ENCODE results near the gene FBXW11.

Gene FBXW11

DNA sequence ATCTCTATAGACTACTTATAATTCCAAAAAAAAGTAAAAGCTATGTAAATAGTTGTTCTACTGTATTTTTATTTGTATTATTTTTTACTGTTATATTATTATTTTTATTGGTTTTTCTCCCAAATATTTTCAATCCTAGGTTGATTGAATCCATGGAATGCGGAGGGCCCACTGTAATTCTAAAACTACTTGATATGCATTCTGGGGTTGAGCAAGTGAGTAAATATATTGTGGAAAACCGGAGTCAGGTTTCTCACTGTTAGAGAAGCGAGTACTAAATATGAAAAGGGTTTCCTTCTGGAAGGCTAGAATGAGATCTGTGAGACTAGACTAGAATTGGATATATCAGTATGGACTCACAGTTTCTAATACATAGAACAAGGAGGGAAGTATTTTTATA lies 66.5 kb downstream of the FBXW11 start:
- Histone ChIP-seq H3K4me3 (replicated peaks; ENCODE audit: low read depth, low read length) (no peak overlapping the region), H3K36me3 (ENCODE audit: control insufficient read depth, insufficient read depth, low read length) (no peaks in the 10 kb centered on the region), H3K27me3 (replicated peaks; ENCODE audit: control insufficient read depth, insufficient read depth, low read length) (no peaks in the 10 kb centered on the region)
- TF ChIP-seq CTCF (IDR thresholded peaks at IDR 0.05; ENCODE audit: insufficient read depth, low read length, poor library complexity, severe bottlenecking) = no peak
- DNase-seq (ENCODE audit: extremely low read depth, insufficient read length) = no peak

DNA sequence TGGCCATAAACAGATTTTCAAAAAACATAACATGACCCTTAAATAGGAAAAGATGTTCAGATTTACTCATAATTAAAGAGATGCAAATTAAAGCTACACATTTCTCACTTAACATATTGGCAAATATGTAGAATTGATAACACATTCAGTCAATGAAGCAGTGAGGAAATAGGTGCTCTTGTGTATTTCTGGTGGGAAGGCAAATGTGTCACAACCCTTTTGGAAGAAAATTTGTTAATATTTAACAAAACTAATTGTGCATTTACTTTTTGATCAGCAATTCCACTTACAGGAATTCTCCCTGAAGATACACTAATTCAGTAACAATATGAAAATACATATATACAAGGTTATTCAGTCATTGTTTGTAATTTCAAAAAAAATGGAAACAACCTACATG lies 68.1 kb downstream of the FBXW11 start:
- DNase-seq (ENCODE audit: extremely low read depth, insufficient read length) = no peak
- Histone ChIP-seq H3K36me3 (ENCODE audit: control insufficient read depth, insufficient read depth, low read length) (no peaks in the 10 kb centered on the region), H3K4me3 (replicated peaks; ENCODE audit: low read depth, low read length) (no peak overlapping the region), H3K27me3 (replicated peaks; ENCODE audit: control insufficient read depth, insufficient read depth, low read length) (no peaks in the 10 kb centered on the region)
- no peak for TF ChIP-seq CTCF (IDR thresholded peaks at IDR 0.05; ENCODE audit: insufficient read depth, low read length, poor library complexity, severe bottlenecking)

DNA sequence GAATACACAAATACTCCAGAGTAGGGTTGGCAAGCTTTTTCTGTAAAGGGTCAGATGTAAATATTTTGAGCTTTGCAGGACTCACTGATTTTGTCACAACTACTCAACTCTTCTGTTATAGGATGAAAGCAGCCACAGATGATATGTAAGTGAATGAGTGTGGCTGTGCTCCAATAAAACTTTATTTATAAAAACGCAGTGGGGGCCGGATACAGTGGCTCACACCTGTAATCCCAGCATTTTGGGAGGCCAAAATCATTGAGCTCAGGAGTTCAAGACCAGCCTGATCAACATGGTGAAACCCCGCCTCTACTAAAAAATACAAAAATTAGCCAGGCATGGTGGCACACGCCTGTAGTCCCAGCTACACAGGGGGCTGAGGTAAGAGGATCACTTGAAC lies 69.1 kb downstream of the FBXW11 start:
- DNase-seq (ENCODE audit: extremely low read depth, insufficient read length) = no peak
- TF ChIP-seq CTCF (IDR thresholded peaks at IDR 0.05; ENCODE audit: insufficient read depth, low read length, poor library complexity, severe bottlenecking) = no peak
- Histone ChIP-seq H3K36me3 (ENCODE audit: control insufficient read depth, insufficient read depth, low read length) (no peaks in the 10 kb centered on the region), H3K27me3 (replicated peaks; ENCODE audit: control insufficient read depth, insufficient read depth, low read length) (no peaks in the 10 kb centered on the region), H3K4me3 (replicated peaks; ENCODE audit: low read depth, low read length) (no peak overlapping the region)

DNA sequence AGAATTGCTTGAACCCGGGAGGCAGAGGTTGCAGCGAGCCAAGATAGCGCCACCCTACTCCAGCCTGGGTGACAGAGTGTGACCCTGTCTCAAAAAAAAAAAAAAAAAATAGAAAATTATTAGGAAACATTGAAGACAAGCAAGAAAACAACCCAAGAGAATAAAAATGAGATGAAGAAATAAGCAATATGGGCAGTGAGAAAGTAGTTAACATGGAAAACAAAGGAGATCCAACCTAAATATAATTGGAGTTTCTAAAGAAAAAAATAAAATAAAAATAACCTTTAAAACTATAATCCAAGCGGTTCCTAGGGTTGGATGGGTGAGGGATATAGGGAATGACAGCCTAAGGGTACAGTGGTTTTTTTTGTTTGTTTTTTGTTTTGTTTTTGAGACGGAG lies 71.9 kb downstream of the FBXW11 start:
- H3K4me3 ChIP-seq (replicated peaks; ENCODE audit: low read depth, low read length) = no peak overlapping the region
- TF ChIP-seq CTCF (IDR thresholded peaks at IDR 0.05; ENCODE audit: insufficient read depth, low read length, poor library complexity, severe bottlenecking) = no peak

DNA sequence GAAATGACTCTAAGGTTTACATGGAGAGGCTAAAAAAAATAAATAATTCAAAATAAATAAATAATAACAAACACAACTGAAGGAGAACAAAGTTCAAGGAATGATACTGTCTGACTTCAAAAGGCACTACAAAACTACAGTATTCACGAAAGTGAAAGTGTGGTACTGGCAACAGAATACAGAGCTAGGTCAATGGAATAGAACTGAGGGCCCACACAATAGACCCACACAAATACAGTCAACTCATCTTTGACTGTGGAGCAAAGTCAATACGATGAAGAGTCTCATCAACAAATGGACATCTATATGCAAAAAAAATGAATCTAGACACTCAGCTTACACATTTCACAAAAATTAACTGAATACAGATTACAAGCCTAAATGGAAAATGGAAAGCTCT lies 75.3 kb downstream of the FBXW11 start:
- Histone ChIP-seq H3K36me3 (ENCODE audit: control insufficient read depth, insufficient read depth, low read length) (no peaks in the 10 kb centered on the region), H3K27me3 (replicated peaks; ENCODE audit: control insufficient read depth, insufficient read depth, low read length) (no peaks in the 10 kb centered on the region), H3K4me3 (replicated peaks; ENCODE audit: low read depth, low read length) (no peak overlapping the region)
- no peak for DNase-seq (ENCODE audit: extremely low read depth, insufficient read length)
- no peak for TF ChIP-seq CTCF (IDR thresholded peaks at IDR 0.05; ENCODE audit: insufficient read depth, low read length, poor library complexity, severe bottlenecking)

More for the DNA sequence above, 71.9 kb downstream of the FBXW11 start:
- no peaks in the 10 kb centered on the region for H3K27me3 ChIP-seq (replicated peaks; ENCODE audit: control insufficient read depth, insufficient read depth, low read length)
- no peaks in the 10 kb centered on the region for H3K36me3 ChIP-seq (ENCODE audit: control insufficient read depth, insufficient read depth, low read length)
- DNase-seq (ENCODE audit: extremely low read depth, insufficient read length) = no peak

- Histone ChIP-seq H3K36me3 (ENCODE audit: control insufficient read depth, insufficient read depth, low read length) (no peaks in the 10 kb centered on the region), H3K27me3 (replicated peaks; ENCODE audit: control insufficient read depth, insufficient read depth, low read length) (no peaks in the 10 kb centered on the region), H3K4me3 (replicated peaks; ENCODE audit: low read depth, low read length) (no peak overlapping the region)
- TF ChIP-seq CTCF (IDR thresholded peaks at IDR 0.05; ENCODE audit: insufficient read depth, low read length, poor library complexity, severe bottlenecking) = peak; percentile 39
- DNase-seq (ENCODE audit: extremely low read depth, insufficient read length) = no peak
Observed at GRCh38 chr5:171927345-171927941, 79.0 kb downstream of the FBXW11 start.

Measured in GM06990 (cell line).